H54 (cell line): ENCODE data around the gene WNT4.

Experiments used
- DNase-seq: peaks from one replicate; pipeline ENCODE4 v3.0.0; 2011; ENCODE audit warnings: low spot score, mixed read lengths; ENCODE audit not compliant: insufficient read length
- FAIRE-seq: peaks from 3 replicates; lab custom pipeline; 2011; peaks lifted over from hg19 to GRCh38; lab: Jason Lieb, UNC
- POLR2A ChIP-seq: IDR thresholded peaks from 2 replicates; pipeline ENCODE4 v1.6.1; 2011; ENCODE audit warnings: low read depth, mild to moderate bottlenecking, low read length

WNT4 gene

GRCh38 chr1:22131062-22131461 lies 11.8 kb downstream of the WNT4 start:
- FAIRE-seq (no peak), DNase-seq (no peak)
- no peak for TF ChIP-seq POLR2A

- DNase-seq (no peak), FAIRE-seq (no peak)
- TF ChIP-seq POLR2A: no peak
Observed at GRCh38 chr1:22129501-22130117, 13.3 kb downstream of the WNT4 start.

GRCh38 chr1:22128392-22128791 lies 14.5 kb downstream of the WNT4 start:
- TF ChIP-seq POLR2A: no peak
- no peak for DNase-seq
- no peak for FAIRE-seq

GRCh38 chr1:22127731-22128130 lies 15.2 kb downstream of the WNT4 start:
- DNase-seq (no peak), FAIRE-seq (no peak)
- TF ChIP-seq POLR2A: no peak

- DNase-seq (no peak), FAIRE-seq (no peak)
- no peak for TF ChIP-seq POLR2A
Observed at GRCh38 chr1:22127248-22127647, 15.6 kb downstream of the WNT4 start.

GRCh38 chr1:22126531-22126930 lies 16.4 kb downstream of the WNT4 start:
- no peak for TF ChIP-seq POLR2A
- FAIRE-seq: no peak
- no peak for DNase-seq

GRCh38 chr1:22124592-22125229 lies 18.2 kb downstream of the WNT4 start:
- DNase-seq (no peak), FAIRE-seq (no peak)
- no peak for TF ChIP-seq POLR2A

GRCh38 chr1:22123901-22124404 lies 18.9 kb downstream of the WNT4 start:
- FAIRE-seq (no peak), DNase-seq (no peak)
- TF ChIP-seq POLR2A: no peak

- FAIRE-seq: no peak
- DNase-seq: no peak
- no peak for TF ChIP-seq POLR2A
Observed at GRCh38 chr1:22123071-22123390, 19.9 kb downstream of the WNT4 start.

- DNase-seq: no peak
- TF ChIP-seq POLR2A: no peak
- no peak for FAIRE-seq
Observed at GRCh38 chr1:22122273-22123070, 20.4 kb downstream of the WNT4 start.

- DNase-seq (no peak), FAIRE-seq (no peak)
- no peak for TF ChIP-seq POLR2A
Observed at GRCh38 chr1:22121421-22121911, 21.4 kb downstream of the WNT4 start.

GRCh38 chr1:22120469-22120790 lies 22.5 kb downstream of the WNT4 start:
- TF ChIP-seq POLR2A: no peak
- DNase-seq: no peak
- no peak for FAIRE-seq

- DNase-seq: no peak
- no peak for FAIRE-seq
- no peak for TF ChIP-seq POLR2A
Observed at GRCh38 chr1:22119626-22120468, 23.1 kb downstream of the WNT4 start.
